Upper lobe of right lung (tissue), 1 donor: ENCODE data around the gene NTNG1. TPM values are rescaled to one million over a fixed set of nuclear protein-coding genes. Genes with fewer than 3 reads are reported as not detected.

Source experiments
- ATAC-seq: fragments of 200-7000 bp; cut with Tn5 transposase; one replicate; pipeline ENCODE4 v1.9.1; 2020; ENCODE audit warnings: mild to moderate bottlenecking, moderate library complexity
- DNase-seq: peaks from one replicate; pipeline ENCODE4 v3.0.0-alpha.2; 2020
- H3K27ac ChIP-seq: fragments of 200-600 bp; one replicate; pipeline ENCODE4 v1.8.0; 2022
- H3K27me3 ChIP-seq: fragments of 200-600 bp; one replicate; pipeline ENCODE4 v1.8.0; 2022; ENCODE audit warnings: mild to moderate bottlenecking
- H3K36me3 ChIP-seq: fragments of 200-600 bp; one replicate; pipeline ENCODE4 v1.8.0; 2022
- H3K4me1 ChIP-seq: fragments of 200-600 bp; one replicate; pipeline ENCODE4 v1.8.0; 2022
- H3K4me3 ChIP-seq: fragments of 200-600 bp; one replicate; pipeline ENCODE4 v1.8.0; 2022; ENCODE audit warnings: mild to moderate bottlenecking
- H3K9me3 ChIP-seq: fragments of 200-600 bp; one replicate; pipeline ENCODE4 v1.8.0; 2022
- CTCF ChIP-seq: fragments of 200-600 bp; IDR thresholded peaks from one replicate; pipeline ENCODE4 v1.8.0; 2022; ENCODE audit warnings: antibody characterized with exemption
- intact Hi-C: fragments of 100-400 bp; cut with DNase I; formaldehyde crosslinking; loops from one replicate; pipeline ENCODE4 v1.11.0; 2022
- total RNA-seq: library from RNA; stranded (reverse); fragmentation: NEBNext Ultra II Directional; extraction: Animal tissue kit (Norgen Biotek cat#: 25700); gene quantifications from one replicate; pipeline ENCODE4 v1.2.1, GENCODE V29; 2021
- donor health status: DM: no; HTN: yes; CAD: no; lungs with severe emphysema.

NTNG1 gene
- total RNA-seq, 1 donor from 2014 or later = 12.6 TPM

- no peak overlapping the region for H3K27ac ChIP-seq
- H3K4me1 ChIP-seq = no peaks in the 10 kb centered on the region
- DNase-seq = no peak
- no peak overlapping the region for H3K4me3 ChIP-seq
- no peak for TF ChIP-seq CTCF
- no peaks in the 10 kb centered on the region for H3K27me3 ChIP-seq
- intact Hi-C loops = no loop called here
- no peaks in the 10 kb centered on the region for H3K36me3 ChIP-seq
- no peaks in the 10 kb centered on the region for H3K9me3 ChIP-seq
- no peak for ATAC-seq
These were observed 41.9 kb upstream of the NTNG1 start for GRCh38 chr1:107098961-107099360.

DNA sequence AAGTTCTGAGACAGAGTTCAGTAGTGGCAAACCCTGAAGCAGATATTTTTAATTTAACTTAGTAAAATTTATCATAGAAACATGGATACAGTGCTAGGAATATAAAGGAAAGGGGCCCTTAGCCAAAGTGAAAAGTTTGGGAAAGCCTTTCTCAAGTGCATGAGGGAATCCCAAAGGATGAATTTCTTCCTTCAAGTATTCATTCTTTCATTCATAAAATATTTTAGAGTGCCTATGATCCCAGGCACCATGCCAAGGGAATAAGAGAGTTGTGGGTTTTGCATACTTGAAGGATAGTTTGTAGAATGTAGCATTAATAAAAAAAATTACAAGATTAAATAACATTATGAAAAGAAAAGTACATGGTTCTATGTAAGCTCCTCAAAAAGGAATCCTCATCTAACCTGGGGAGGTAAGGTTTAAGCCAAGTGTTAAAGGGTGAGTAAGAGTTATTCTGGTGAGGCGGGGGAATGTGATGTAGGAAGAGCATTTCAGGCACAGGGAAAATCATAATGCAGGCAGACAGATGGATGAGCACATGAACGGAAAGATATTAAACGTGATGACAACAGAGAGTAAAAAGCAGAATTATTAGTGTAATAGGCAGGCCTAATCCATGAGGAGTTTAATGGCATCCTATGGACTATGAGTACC is 40.4 kb upstream of the NTNG1 start:
- no peaks in the 10 kb centered on the region for H3K4me1 ChIP-seq
- no peak for DNase-seq
- TF ChIP-seq CTCF = no peak
- no peak overlapping the region for H3K4me3 ChIP-seq
- H3K9me3 ChIP-seq = no peaks in the 10 kb centered on the region
- no peaks in the 10 kb centered on the region for H3K27me3 ChIP-seq
- H3K36me3 ChIP-seq = no peaks in the 10 kb centered on the region
- no peak overlapping the region for H3K27ac ChIP-seq
- ATAC-seq = no peak
- intact Hi-C loops = no loop called here

- H3K4me3 ChIP-seq = no peak overlapping the region
- H3K27ac ChIP-seq = no peak overlapping the region
- TF ChIP-seq CTCF = no peak
- H3K27me3 ChIP-seq = no peaks in the 10 kb centered on the region
- ATAC-seq (no peak), DNase-seq (no peak)
- H3K4me1 ChIP-seq = no peaks in the 10 kb centered on the region
- intact Hi-C loops = no loop called here
- H3K9me3 ChIP-seq = no peaks in the 10 kb centered on the region
- H3K36me3 ChIP-seq = no peaks in the 10 kb centered on the region
These were observed 34.9 kb upstream of the NTNG1 start for GRCh38 chr1:107105914-107106313.

DNA sequence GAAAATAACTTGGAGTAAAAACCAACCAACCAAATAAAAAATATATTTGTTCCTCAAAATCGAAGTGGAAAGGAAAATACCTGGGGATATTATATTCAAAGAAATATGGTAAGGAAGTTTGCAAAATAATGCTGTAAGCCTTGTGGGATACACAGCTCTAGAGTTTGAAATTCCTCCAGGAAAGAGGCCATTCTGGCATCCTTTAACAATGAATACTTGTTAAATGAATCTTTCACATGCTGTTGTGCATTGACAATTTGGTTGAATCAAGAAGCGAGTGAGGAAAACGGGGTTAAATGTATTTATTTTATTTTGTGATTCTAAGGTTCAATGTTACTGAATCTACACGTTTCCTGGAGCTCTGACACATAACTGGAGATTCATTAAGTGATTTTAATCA is 30.5 kb upstream of the NTNG1 start:
- Histone ChIP-seq H3K27ac (no peak overlapping the region), H3K27me3 (no peaks in the 10 kb centered on the region), H3K4me3 (no peak overlapping the region), H3K4me1 (no peaks in the 10 kb centered on the region), H3K9me3 (no peaks in the 10 kb centered on the region), H3K36me3 (no peaks in the 10 kb centered on the region)
- no peak for DNase-seq
- ATAC-seq = no peak
- intact Hi-C loops = no loop called here
- no peak for TF ChIP-seq CTCF

GRCh38 chr1:107116306-107116790 is 24.5 kb upstream of the NTNG1 start:
- DNase-seq = no peak
- TF ChIP-seq CTCF = no peak
- H3K4me3 ChIP-seq = no peak overlapping the region

GRCh38 chr1:107122225-107122624 is 18.6 kb upstream of the NTNG1 start:
- no peaks in the 10 kb centered on the region for H3K27me3 ChIP-seq
- no peaks in the 10 kb centered on the region for H3K4me1 ChIP-seq
- TF ChIP-seq CTCF = no peak
- no peaks in the 10 kb centered on the region for H3K9me3 ChIP-seq
- no peaks in the 10 kb centered on the region for H3K36me3 ChIP-seq
- no peak overlapping the region for H3K4me3 ChIP-seq
- intact Hi-C loops = no loop called here
- ATAC-seq (no peak), DNase-seq (no peak)
- H3K27ac ChIP-seq = no peak overlapping the region

More at GRCh38 chr1:107116306-107116790, 24.5 kb upstream of the NTNG1 start:
- Histone ChIP-seq H3K9me3 (no peaks in the 10 kb centered on the region), H3K36me3 (no peaks in the 10 kb centered on the region), H3K4me1 (no peaks in the 10 kb centered on the region), H3K27me3 (no peaks in the 10 kb centered on the region), H3K27ac (no peak overlapping the region)
- intact Hi-C loops = no loop called here
- ATAC-seq = no peak
